NCI-H2196 (cell line): ENCODE data around the gene COX10.
"Not testable (repeated sequence)": the region's sequence is repeated elsewhere in the genome, so short reads cannot be mapped to it uniquely, and the experiment has no call there.

ENCODE experiments used
- DNase-seq: peaks from one replicate; lab custom pipeline; 2025; ENCODE audit not compliant: unreplicated experiment; lab: John Stamatoyannopoulos, UW

Gene COX10

GRCh38 chr17:14069251-14070021 is at the start of gene COX10:
Gene COX10, plus strand, starts transcription at chr17:14069504. Its CDS starts 102 bp downstream, at chr17:14069606.
- peak; percentile 68 for DNase-seq

- not testable (repeated sequence) for DNase-seq
Measured at GRCh38 chr17:14021651-14022294, 47.5 kb upstream of the COX10 start.

- not testable (repeated sequence) for DNase-seq
Measured at GRCh38 chr17:14029755-14030154, 39.5 kb upstream of the COX10 start.

- no peak for DNase-seq
Measured at GRCh38 chr17:14032234-14032633, 37.1 kb upstream of the COX10 start.

GRCh38 chr17:14033166-14033565 is 36.1 kb upstream of the COX10 start:
- no peak for DNase-seq

GRCh38 chr17:14037453-14037852 is 31.9 kb upstream of the COX10 start:
- no peak for DNase-seq

GRCh38 chr17:14038206-14038605 is 31.1 kb upstream of the COX10 start:
- DNase-seq: peak; percentile 4

GRCh38 chr17:14042411-14042810 is 26.9 kb upstream of the COX10 start:
- DNase-seq: no peak

GRCh38 chr17:14044702-14045101 is 24.6 kb upstream of the COX10 start:
- DNase-seq: no peak

GRCh38 chr17:14046978-14047377 is 22.3 kb upstream of the COX10 start:
- no peak for DNase-seq

GRCh38 chr17:14047591-14047990 is 21.7 kb upstream of the COX10 start:
- no peak for DNase-seq

GRCh38 chr17:14048169-14048568 is 21.1 kb upstream of the COX10 start:
- DNase-seq: no peak

GRCh38 chr17:14050616-14051015 is 18.7 kb upstream of the COX10 start:
- DNase-seq: no peak

GRCh38 chr17:14051692-14052091 is 17.6 kb upstream of the COX10 start:
- no peak for DNase-seq

- DNase-seq: no peak
Measured at GRCh38 chr17:14052886-14053615, 16.3 kb upstream of the COX10 start.

- DNase-seq: no peak
Measured at GRCh38 chr17:14057591-14057990, 11.7 kb upstream of the COX10 start.

GRCh38 chr17:14058051-14058450 is 11.3 kb upstream of the COX10 start:
- DNase-seq: no peak

GRCh38 chr17:14060706-14061105 is 8.6 kb upstream of the COX10 start:
- DNase-seq: no peak

- no peak for DNase-seq
Measured at GRCh38 chr17:14061666-14062560, 7.4 kb upstream of the COX10 start.

GRCh38 chr17:14067347-14067746 is 2.0 kb upstream of the COX10 start:
- DNase-seq: no peak
